OCI-M2 (cell line): ENCODE data around the gene YJU2.
"Not testable (repeated sequence)": the region's sequence is repeated elsewhere in the genome, so short reads cannot be mapped to it uniquely, and the experiment has no call there.

ENCODE experiments used
- DNase-seq: peaks from one replicate; lab custom pipeline; 2025; ENCODE audit not compliant: unreplicated experiment; lab: John Stamatoyannopoulos, UW

Gene YJU2

GRCh38 chr19:4228765-4229178 lies 18.1 kb upstream of the YJU2 start:
- DNase-seq: no peak

- no peak for DNase-seq
These were observed 17.5 kb upstream of the YJU2 start, which contains the start of gene EBI3 for GRCh38 chr19:4229179-4229931. Gene EBI3, plus strand, starts transcription at chr19:4229523. Its CDS starts 28 bp downstream, at chr19:4229551.

GRCh38 chr19:4230237-4230636 lies 16.6 kb upstream of the YJU2 start:
- not testable (repeated sequence) for DNase-seq

- DNase-seq: not testable (repeated sequence)
These were observed 15.4 kb upstream of the YJU2 start for GRCh38 chr19:4231521-4231920.

GRCh38 chr19:4232139-4232538 lies 14.7 kb upstream of the YJU2 start:
- DNase-seq: not testable (repeated sequence)

- DNase-seq: no peak
These were observed 14.1 kb upstream of the YJU2 start for GRCh38 chr19:4232614-4233281.

- DNase-seq: no peak
These were observed 13.5 kb upstream of the YJU2 start for GRCh38 chr19:4233282-4233853.

- DNase-seq: no peak
These were observed 12.6 kb upstream of the YJU2 start for GRCh38 chr19:4234142-4234861.

GRCh38 chr19:4234862-4235201 lies 12.0 kb upstream of the YJU2 start:
- no peak for DNase-seq

- DNase-seq: not testable (repeated sequence)
These were observed 9.4 kb upstream of the YJU2 start for GRCh38 chr19:4237510-4237909.

GRCh38 chr19:4238831-4239230 lies 8.0 kb upstream of the YJU2 start:
- no peak for DNase-seq

- no peak for DNase-seq
These were observed 5.0 kb upstream of the YJU2 start for GRCh38 chr19:4241824-4242430.

GRCh38 chr19:4245938-4246337 lies 942 bp upstream of the YJU2 start:
- DNase-seq: not testable (repeated sequence)

- no peak for DNase-seq
These were observed 9.7 kb downstream of the YJU2 start for GRCh38 chr19:4256563-4256962.

- no peak for DNase-seq
These were observed 10.1 kb downstream of the YJU2 start for GRCh38 chr19:4257025-4257424.

- DNase-seq: no peak
These were observed 11.3 kb downstream of the YJU2 start for GRCh38 chr19:4258181-4258580.

GRCh38 chr19:4260613-4261191 lies 13.8 kb downstream of the YJU2 start:
- DNase-seq: no peak

GRCh38 chr19:4264812-4265211 lies 17.9 kb downstream of the YJU2 start:
- DNase-seq: no peak

GRCh38 chr19:4266253-4267000 lies 19.5 kb downstream of the YJU2 start:
- DNase-seq: no peak
